K562 (cell line): ENCODE measurements around the gene WASHC4. TPM values are rescaled to one million over a fixed set of nuclear protein-coding genes. Genes with fewer than 3 reads are reported as not detected.

ENCODE experiments used
- ATAC-seq: fragments of 200-7000 bp; cut with Tn5 transposase; 3 replicates; pipeline ENCODE4 v1.9.1; 2020; ENCODE audit warnings: moderate library complexity
- BruUV-seq: library from RNA; stranded (reverse); fragments of 400-500 nt; replicated peaks from 2 replicates; lab custom pipeline; 2021; lab: Mats Ljungman, UMichigan
- CTCF ChIA-PET: fragments of 300-600 bp; formaldehyde crosslinking; extraction: SDS; loops from one replicate; lab custom pipeline; 2021; ENCODE audit warnings: low intra/inter-chr PET ratio; lab: Yijun Ruan, JAX
- POLR2A ChIA-PET: fragments of 300-600, 350-650 bp; sonication (Branson Sonifier 250); formaldehyde crosslinking; extraction: SDS; loops from one replicate; lab custom pipeline; 2021; ENCODE audit warnings: antibody characterized with exemption, inconsistent platforms; lab: Yijun Ruan, JAX
- DNase-seq, 4 experiments: peaks; one replicate each; pipeline versions ENCODE4 v3.0.0 to v3.0.0-alpha.2; 2011 to 2018; ENCODE audit warnings: low spot score in 3 of 4, mixed read lengths in 3 of 4; ENCODE audit errors: extremely low read depth in 1 of 4
- FAIRE-seq: peaks from 2 replicates; lab custom pipeline; 2011; peaks lifted over from hg19 to GRCh38; lab: Jason Lieb, UNC
- H2AFZ ChIP-seq: 2 replicates; pipeline ENCODE4 v1.6.0; 2011; ENCODE audit warnings: low read depth, low read length, control low read depth, inconsistent platforms
- H3K27ac ChIP-seq: fragments of 200-600 bp; 3 replicates; pipeline ENCODE4 v1.8.0; 2011; ENCODE audit warnings: low read depth, mild to moderate bottlenecking, control low read depth, inconsistent platforms, low read length, moderate library complexity, mixed read lengths; ENCODE audit errors: extremely low read depth
- H3K27me3 ChIP-seq, 2 experiments: fragments of 300-600 bp in 1 of 2; 2 replicates in 1 of 2; 3 replicates in 1 of 2; pipeline versions ENCODE4 v1.6.0 to v1.8.0; 2011; ENCODE audit warnings: inconsistent platforms in 2 of 2, low read length in 2 of 2, mild to moderate bottlenecking in 1 of 2, mixed read lengths in 1 of 2, moderate library complexity in 1 of 2; ENCODE audit not compliant: control insufficient read depth in 2 of 2, insufficient read depth in 2 of 2
- H3K36me3 ChIP-seq: fragments of 300-600 bp; 3 replicates; pipeline ENCODE4 v1.8.0; 2011; ENCODE audit warnings: mild to moderate bottlenecking, low read length, inconsistent platforms; ENCODE audit not compliant: control insufficient read depth, insufficient read depth
- H3K4me1 ChIP-seq, 2 experiments: fragments of 200-600 bp in 1 of 2; replicated peaks in 1 of 2; 2 replicates in 1 of 2; 3 replicates in 1 of 2; pipeline versions ENCODE4 v1.5.1 to v1.8.0; 2011; ENCODE audit warnings: inconsistent platforms in 2 of 2, low read length in 2 of 2, mild to moderate bottlenecking in 1 of 2, mixed read lengths in 1 of 2, moderate library complexity in 1 of 2; ENCODE audit not compliant: control insufficient read depth in 2 of 2, insufficient read depth in 2 of 2
- H3K4me2 ChIP-seq: 2 replicates; pipeline ENCODE4 v1.6.1; 2011; ENCODE audit warnings: low read length, control low read depth, inconsistent platforms, mixed read lengths; ENCODE audit not compliant: insufficient read depth
- H3K4me3 ChIP-seq: fragments of 200-600 bp; sonication (generic), shearing (Covaris generic); 2 replicates; pipeline ENCODE4 v1.5.1; 2016; ENCODE audit warnings: control low read depth, inconsistent platforms
- H3K79me2 ChIP-seq: fragments of 200-600 bp; 3 replicates; pipeline ENCODE4 v1.8.0; 2011; ENCODE audit warnings: low read length, inconsistent platforms; ENCODE audit not compliant: control insufficient read depth, insufficient read depth
- H3K9ac ChIP-seq, 2 experiments: 2 replicates each; pipeline versions ENCODE4 v1.6.0 to v1.6.1; 2011; ENCODE audit warnings: low read depth in 2 of 2, low read length in 2 of 2, control low read depth in 1 of 2, inconsistent platforms in 1 of 2, mild to moderate bottlenecking in 1 of 2, mixed read lengths in 1 of 2; ENCODE audit not compliant: insufficient read depth in 1 of 2
- H3K9me1 ChIP-seq: one replicate; pipeline ENCODE4 v1.6.0; 2011; ENCODE audit warnings: inconsistent platforms, mild to moderate bottlenecking, low read length, moderate library complexity; ENCODE audit not compliant: control insufficient read depth, insufficient read depth
- H3K9me3 ChIP-seq: replicated peaks from 2 replicates; pipeline ENCODE4 v1.5.1; 2011; ENCODE audit warnings: low read depth, low read length, inconsistent platforms; ENCODE audit not compliant: control insufficient read depth, insufficient read depth
- H4K20me1 ChIP-seq: replicated peaks from 2 replicates; pipeline ENCODE4 v1.6.1; 2011; ENCODE audit warnings: low read length, inconsistent platforms, mixed read lengths; ENCODE audit not compliant: control insufficient read depth, insufficient read depth
- ARID2 ChIP-seq: fragments of 450-650 bp; IDR thresholded peaks from 2 replicates; pipeline ENCODE4 v1.6.1; 2017; ENCODE audit warnings: antibody characterized with exemption, mild to moderate bottlenecking
- BHLHE40 ChIP-seq: IDR thresholded peaks from 2 replicates; pipeline ENCODE4 v1.6.1; 2011; ENCODE audit warnings: low read length, improper control_type of control experiment
- BRCA1 ChIP-seq, 2 experiments: fragments of 450-650 bp in 1 of 2; sonication (generic) in 1 of 2; formaldehyde crosslinking in 1 of 2; IDR thresholded peaks; 2 replicates each; pipeline versions ENCODE4 v1.5.0 to v1.6.1; 2017 to 2020; ENCODE audit warnings: mild to moderate bottlenecking in 1 of 2, missing genetic modification reagents in 1 of 2
- C11orf30 ChIP-seq: fragments of 450-650 bp; IDR thresholded peaks from 2 replicates; pipeline ENCODE4 v1.6.1; 2016; ENCODE audit warnings: low read depth, mild to moderate bottlenecking
- MAFF ChIP-seq: IDR thresholded peaks from 2 replicates; pipeline ENCODE4 v1.6.1; 2012; ENCODE audit warnings: low read length, improper control_type of control experiment
- MAFG ChIP-seq: fragments of 450-650 bp; conservative IDR thresholded peaks from 2 replicates; pipeline ENCODE4 v1.6.1; 2016; ENCODE audit warnings: missing genetic modification characterization, missing compliant biosample characterization
- MAFK ChIP-seq: IDR thresholded peaks from 2 replicates; pipeline ENCODE4 v1.6.1; 2011; ENCODE audit warnings: low read length, improper control_type of control experiment
- NFRKB ChIP-seq: fragments of 450-650 bp; IDR thresholded peaks from 2 replicates; pipeline ENCODE4 v1.6.1; 2016; ENCODE audit warnings: low read depth
- SMARCA4 ChIP-seq: fragments of 450-650 bp; IDR thresholded peaks from 2 replicates; pipeline ENCODE4 v1.6.1; 2016
- STAT5A ChIP-seq: IDR thresholded peaks from 2 replicates; pipeline ENCODE4 v1.6.1; 2012; ENCODE audit warnings: low read length, inconsistent platforms, borderline replicate concordance
- ZNF316 ChIP-seq: fragments of 450-650 bp; IDR thresholded peaks from 2 replicates; pipeline ENCODE4 v1.6.1; 2016
- ZNF696 ChIP-seq: fragments of 250-450 bp; sonication (Bioruptor Pico); conservative IDR thresholded peaks from 2 replicates; pipeline ENCODE4 v1.4.0; 2020; ENCODE audit warnings: mild to moderate bottlenecking, moderate library complexity
- WGBS: fragments of 100-300 bp; shearing (Covaris generic); methylation state at CpG from one replicate; pipeline ENCODE4 v1.1.6; 2016; ENCODE audit warnings: low coverage, mixed read lengths; ENCODE audit not compliant: insufficient coverage; ENCODE audit errors: missing lambda C conversion rate; 5-methylcytosine and 5-hydroxymethylcytosine counted together
- in situ Hi-C: fragments of 300-500 bp; cut with MboI; formaldehyde crosslinking; loops from 4 replicates; pipeline ENCODE4 v1.15.0; 2018; ENCODE audit warnings: inconsistent platforms, mixed read lengths
- intact Hi-C: fragments of 100-400 bp; cut with micrococcal nuclease; formaldehyde crosslinking; loops from 2 replicates; pipeline ENCODE4 v1.14.2; 2022
- polyA plus RNA-seq, 8 experiments: library from polyadenylated mRNA; depleted of rRNA in 4 of 8; stranded (reverse) in 5 of 8; unstranded in 3 of 8; fragments of >200 nt; fragmentation: Nextera tagmentation in 2 of 8; fragmentation: Illumina TruSeq in 1 of 8; extraction: Ambion mirVana in 2 of 8; extraction: Trizol in 1 of 8; gene quantifications; 2 replicates each; pipeline versions ENCODE4 v1.2.1 to v1.2.3, GENCODE V29; 2011 to 2014; ENCODE audit warnings: inconsistent platforms in 1 of 8, missing spikeins in 1 of 8
- total RNA-seq, 7 experiments: library from RNA; depleted of rRNA in 6 of 7; stranded (reverse); fragments of >200 nt in 6 of 7; fragmentation: Illumina TruSeq in 2 of 7; extraction: Trizol in 2 of 7; gene quantifications; 2 replicates each; pipeline versions ENCODE4 v1.2.1 to v1.2.3, GENCODE V29; 2011 to 2021; ENCODE audit warnings: low replicate concordance in 1 of 7
- TF ChIP-seq, protein P1 (sequence below): fragments of 200-800 bp; sonication (Bioruptor generic); IDR thresholded peaks from 2 replicates; pipeline ENCODE4 v1.6.1; 2016; ENCODE audit warnings: missing genetic modification characterization, missing compliant biosample characterization

Gene WASHC4
- total and polyA plus RNA-seq, 9 of the 15 experiments (the other 6 are each of a cell fraction or from before 2014, with no cell fraction given), result 12.5 to 38.5 (median 21.3) TPM

DNA sequence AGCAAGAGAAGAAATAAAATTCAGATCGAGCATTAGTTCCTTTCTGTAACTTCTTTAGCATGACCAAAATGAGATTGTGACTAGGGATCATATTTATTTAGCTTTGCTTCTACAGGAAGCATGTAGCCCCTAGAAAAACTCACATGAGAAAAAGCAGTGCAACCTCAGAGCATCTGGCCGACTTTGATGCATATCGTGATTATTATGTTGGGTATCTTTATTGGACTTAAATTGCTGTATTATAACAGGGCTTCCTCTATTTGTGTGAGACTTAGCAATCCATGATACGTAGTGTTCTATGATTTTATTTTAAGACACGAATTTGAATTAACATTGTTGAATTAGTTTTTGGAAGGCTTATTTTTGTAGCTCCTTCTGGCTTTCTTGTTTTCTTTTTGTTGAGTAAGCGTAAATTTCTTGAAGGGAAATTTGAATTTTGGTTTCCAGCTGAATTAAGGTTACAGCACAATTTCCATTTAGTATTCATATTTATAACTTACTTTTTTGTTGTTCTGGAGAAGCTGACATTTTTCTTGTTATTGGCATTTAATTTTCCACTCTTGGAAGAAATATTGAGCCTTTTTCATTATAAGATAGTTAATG, 33.9 kb downstream of the WASHC4 start:
- Histone ChIP-seq H3K4me1 (no peaks in the 10 kb centered on the region), H3K4me3 (no peak overlapping the region), H3K9me1 (no peaks in the 10 kb centered on the region), H3K27ac (no peak overlapping the region), H4K20me1 (no peaks in the 10 kb centered on the region), H3K4me2 (no peak overlapping the region), H2AFZ (no peak overlapping the region), H3K27me3 (no peaks in the 10 kb centered on the region), H3K9me3 (no peaks in the 10 kb centered on the region)
- CTCF ChIA-PET, result no interaction called here
- no TSS peak for BruUV-seq
- 86% methylated on average over 6 of the region's 6 CpGs for WGBS
- ATAC-seq, result no peak
- TF ChIP-seq MAFF, result peak; percentile 63; the same call in 1 of the 2 replicates
- TF ChIP-seq ARID2, result no peak
- TF ChIP-seq C11orf30, result peak; percentile 82
- TF ChIP-seq MAFK, result peak; percentile 60; the same call in 1 of the 2 replicates
- peak; percentile 73 for TF ChIP-seq MAFG (tag)
- peak; percentile 93 for TF ChIP-seq ZNF316
- TF ChIP-seq, all 486 proteins: peak for 5
- Histone ChIP-seq H3K9ac (no peak overlapping the region), H3K36me3 (peaks cover 57% of the 10 kb centered on the region), H3K79me2 (no peaks in the 10 kb centered on the region)
- FAIRE-seq (no peak), DNase-seq (no peak)
- intact Hi-C loops (no loop called here), in situ Hi-C loops (no loop called here)
- POLR2A ChIA-PET, result interaction anchor here (0.7 to 0.8 kb wide), 2 partner anchors 9 to 20 kb away, joined by 3 read pairs; no protein-coding TSS in a partner anchor

DNA sequence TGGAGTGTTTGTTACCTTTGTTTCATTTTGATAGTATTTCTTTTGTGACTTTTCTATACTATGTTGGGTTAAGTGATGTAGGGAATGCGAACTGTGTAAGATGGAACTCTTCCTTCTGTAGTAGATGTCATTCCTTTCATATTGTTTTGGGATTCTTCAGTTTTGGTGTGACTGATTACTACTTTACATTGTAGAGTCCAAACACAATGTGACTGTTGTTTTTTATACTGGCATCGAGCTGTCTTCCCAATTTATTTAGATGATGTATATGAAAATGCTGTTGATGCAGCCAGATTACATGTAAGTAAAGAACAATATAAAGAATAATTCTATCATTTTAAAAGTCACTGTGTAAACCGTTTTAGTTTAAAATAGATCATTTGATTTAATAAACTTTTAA, 34.7 kb downstream of the WASHC4 start:
- 81% methylated on average over 3 of the region's 3 CpGs for WGBS
- TF ChIP-seq STAT5A (no peak), SMARCA4 (no peak), NFRKB (no peak), BHLHE40 (no peak), ZNF696 (no peak), BRCA1 (IDR thresholded peaks at IDR 0.05) (no peak), BRCA1 (CRISPR knock-in tag; IDR thresholded peaks at IDR 0.05) (no peak)
- TF ChIP-seq, protein P1, sequence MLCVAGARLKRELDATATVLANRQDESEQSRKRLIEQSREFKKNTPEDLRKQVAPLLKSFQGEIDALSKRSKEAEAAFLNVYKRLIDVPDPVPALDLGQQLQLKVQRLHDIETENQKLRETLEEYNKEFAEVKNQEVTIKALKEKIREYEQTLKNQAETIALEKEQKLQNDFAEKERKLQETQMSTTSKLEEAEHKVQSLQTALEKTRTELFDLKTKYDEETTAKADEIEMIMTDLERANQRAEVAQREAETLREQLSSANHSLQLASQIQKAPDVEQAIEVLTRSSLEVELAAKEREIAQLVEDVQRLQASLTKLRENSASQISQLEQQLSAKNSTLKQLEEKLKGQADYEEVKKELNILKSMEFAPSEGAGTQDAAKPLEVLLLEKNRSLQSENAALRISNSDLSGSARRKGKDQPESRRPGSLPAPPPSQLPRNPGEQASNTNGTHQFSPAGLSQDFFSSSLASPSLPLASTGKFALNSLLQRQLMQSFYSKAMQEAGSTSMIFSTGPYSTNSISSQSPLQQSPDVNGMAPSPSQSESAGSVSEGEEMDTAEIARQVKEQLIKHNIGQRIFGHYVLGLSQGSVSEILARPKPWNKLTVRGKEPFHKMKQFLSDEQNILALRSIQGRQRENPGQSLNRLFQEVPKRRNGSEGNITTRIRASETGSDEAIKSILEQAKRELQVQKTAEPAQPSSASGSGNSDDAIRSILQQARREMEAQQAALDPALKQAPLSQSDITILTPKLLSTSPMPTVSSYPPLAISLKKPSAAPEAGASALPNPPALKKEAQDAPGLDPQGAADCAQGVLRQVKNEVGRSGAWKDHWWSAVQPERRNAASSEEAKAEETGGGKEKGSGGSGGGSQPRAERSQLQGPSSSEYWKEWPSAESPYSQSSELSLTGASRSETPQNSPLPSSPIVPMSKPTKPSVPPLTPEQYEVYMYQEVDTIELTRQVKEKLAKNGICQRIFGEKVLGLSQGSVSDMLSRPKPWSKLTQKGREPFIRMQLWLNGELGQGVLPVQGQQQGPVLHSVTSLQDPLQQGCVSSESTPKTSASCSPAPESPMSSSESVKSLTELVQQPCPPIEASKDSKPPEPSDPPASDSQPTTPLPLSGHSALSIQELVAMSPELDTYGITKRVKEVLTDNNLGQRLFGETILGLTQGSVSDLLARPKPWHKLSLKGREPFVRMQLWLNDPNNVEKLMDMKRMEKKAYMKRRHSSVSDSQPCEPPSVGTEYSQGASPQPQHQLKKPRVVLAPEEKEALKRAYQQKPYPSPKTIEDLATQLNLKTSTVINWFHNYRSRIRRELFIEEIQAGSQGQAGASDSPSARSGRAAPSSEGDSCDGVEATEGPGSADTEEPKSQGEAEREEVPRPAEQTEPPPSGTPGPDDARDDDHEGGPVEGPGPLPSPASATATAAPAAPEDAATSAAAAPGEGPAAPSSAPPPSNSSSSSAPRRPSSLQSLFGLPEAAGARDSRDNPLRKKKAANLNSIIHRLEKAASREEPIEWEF (CRISPR knock-in tag), result no peak

More for the DNA sequence above, 34.7 kb downstream of the WASHC4 start:
- DNase-seq (no peak), ATAC-seq (no peak), FAIRE-seq (peak; percentile 80)
- H2AFZ ChIP-seq, result no peak overlapping the region
- intact Hi-C loops, result no loop called here
- ChIA-PET CTCF (no interaction called here), POLR2A (no interaction called here)
- H3K4me2 ChIP-seq, result no peak overlapping the region
- no peaks in the 10 kb centered on the region for H3K27me3 ChIP-seq
- no peaks in the 10 kb centered on the region for H3K4me1 ChIP-seq
- BruUV-seq, result no TSS peak
- in situ Hi-C loops, result no loop called here
- H3K79me2 ChIP-seq, result no peaks in the 10 kb centered on the region
- H3K4me3 ChIP-seq, result no peak overlapping the region
- H4K20me1 ChIP-seq, result no peaks in the 10 kb centered on the region
- no peaks in the 10 kb centered on the region for H3K9me1 ChIP-seq
- no peaks in the 10 kb centered on the region for H3K9me3 ChIP-seq
- peaks cover 58% of the 10 kb centered on the region for H3K36me3 ChIP-seq
- no peak overlapping the region for H3K27ac ChIP-seq
- H3K9ac ChIP-seq, result no peak overlapping the region
